ENCODE data around the gene SLC30A10. TPM values are rescaled to one million over a fixed set of nuclear protein-coding genes. Genes with fewer than 3 reads are reported as not detected.

The SLC30A10 gene
- total RNA-seq, 2 experiments from 2014 or later: not detected

DNA sequence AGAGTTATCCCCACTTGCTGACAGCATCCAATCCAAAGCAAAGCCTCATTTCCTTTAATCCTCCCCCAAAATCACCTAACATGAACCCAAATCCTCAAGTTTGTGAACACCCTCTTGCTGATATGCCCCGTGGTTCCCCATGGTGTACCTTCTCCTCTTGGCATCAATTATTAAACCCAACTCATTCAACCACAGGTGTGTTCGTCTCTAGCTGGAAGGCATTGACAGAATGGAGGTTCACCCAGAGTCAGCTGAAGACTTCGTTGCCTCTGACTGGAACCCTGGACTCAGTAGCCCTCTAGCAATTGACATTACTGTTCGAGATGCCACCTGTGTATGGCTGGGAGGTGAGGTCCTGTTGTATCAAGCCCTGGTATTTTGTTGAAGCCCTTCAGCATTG is 22.8 kb downstream of the SLC30A10 start:
- Histone ChIP-seq H3K4me1 (ENCODE audit: insufficient read depth, low read length) (no peaks in the 10 kb centered on the region), H3K27me3 (ENCODE audit: control insufficient read depth in 1 of 2, insufficient read depth in 2 of 2, low read length in 2 of 2) (no peaks in the 10 kb centered on the region), H3K9me3 (ENCODE audit: control insufficient read depth in 1 of 2, insufficient read depth in 1 of 2, low read length in 2 of 2) (no peaks in the 10 kb centered on the region), H3K27ac (ENCODE audit: low read depth in 1 of 2, low read length in 2 of 2) (no peak overlapping the region), H3K36me3 (ENCODE audit: insufficient read depth, low read length) (no peaks in the 10 kb centered on the region), H3K4me3 (ENCODE audit: low read length) (no peak overlapping the region)
- H3K27ac Mint-ChIP-seq: no peak overlapping the region
- H3K36me3 Mint-ChIP-seq (ENCODE audit: low read depth): no peaks in the 10 kb centered on the region
- intact Hi-C loops (cut with DNase I, micrococcal nuclease): no loop called here
- no peaks in the 10 kb centered on the region for H3K4me1 Mint-ChIP-seq (ENCODE audit: low read depth)
- H3K4me3 Mint-ChIP-seq: no peak overlapping the region
- H3K27me3 Mint-ChIP-seq: peaks cover 18% of the 10 kb centered on the region
- POLR2A ChIA-PET: no interaction called here
- no peak for DNase-seq
- TF ChIP-seq, protein P1, sequence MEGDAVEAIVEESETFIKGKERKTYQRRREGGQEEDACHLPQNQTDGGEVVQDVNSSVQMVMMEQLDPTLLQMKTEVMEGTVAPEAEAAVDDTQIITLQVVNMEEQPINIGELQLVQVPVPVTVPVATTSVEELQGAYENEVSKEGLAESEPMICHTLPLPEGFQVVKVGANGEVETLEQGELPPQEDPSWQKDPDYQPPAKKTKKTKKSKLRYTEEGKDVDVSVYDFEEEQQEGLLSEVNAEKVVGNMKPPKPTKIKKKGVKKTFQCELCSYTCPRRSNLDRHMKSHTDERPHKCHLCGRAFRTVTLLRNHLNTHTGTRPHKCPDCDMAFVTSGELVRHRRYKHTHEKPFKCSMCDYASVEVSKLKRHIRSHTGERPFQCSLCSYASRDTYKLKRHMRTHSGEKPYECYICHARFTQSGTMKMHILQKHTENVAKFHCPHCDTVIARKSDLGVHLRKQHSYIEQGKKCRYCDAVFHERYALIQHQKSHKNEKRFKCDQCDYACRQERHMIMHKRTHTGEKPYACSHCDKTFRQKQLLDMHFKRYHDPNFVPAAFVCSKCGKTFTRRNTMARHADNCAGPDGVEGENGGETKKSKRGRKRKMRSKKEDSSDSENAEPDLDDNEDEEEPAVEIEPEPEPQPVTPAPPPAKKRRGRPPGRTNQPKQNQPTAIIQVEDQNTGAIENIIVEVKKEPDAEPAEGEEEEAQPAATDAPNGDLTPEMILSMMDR (IDR thresholded peaks at IDR 0.05): no peak
- no peak for ATAC-seq (ENCODE audit: poor library complexity)
- no peaks in the 10 kb centered on the region for H3K9me3 Mint-ChIP-seq
- CTCF ChIA-PET: no interaction called here

DNA sequence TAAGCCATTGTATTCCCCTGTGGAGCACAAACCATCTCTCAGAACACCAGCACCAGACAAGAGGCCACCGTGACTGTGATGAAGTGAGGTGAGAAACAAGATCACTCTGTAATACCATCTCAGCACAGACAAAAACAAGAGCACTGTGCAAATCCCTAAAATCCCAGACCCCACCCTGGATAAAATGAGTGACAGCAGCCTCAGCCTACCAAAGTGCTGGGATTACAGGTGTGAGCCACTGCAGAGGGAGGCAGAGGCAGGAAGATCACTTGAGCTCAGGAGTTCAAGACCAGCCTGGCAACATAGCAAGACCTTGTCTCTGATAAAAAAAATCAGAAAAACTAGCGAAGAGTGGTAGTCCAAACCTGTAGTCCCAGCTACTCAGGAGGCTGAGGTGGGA is 23.4 kb downstream of the SLC30A10 start:
- ATAC-seq (ENCODE audit: poor library complexity): no peak
- Histone ChIP-seq H3K36me3 (ENCODE audit: insufficient read depth, low read length) (no peaks in the 10 kb centered on the region), H3K27ac (ENCODE audit: low read depth in 1 of 2, low read length in 2 of 2) (no peak overlapping the region), H3K27me3 (ENCODE audit: control insufficient read depth in 1 of 2, insufficient read depth in 2 of 2, low read length in 2 of 2) (no peaks in the 10 kb centered on the region), H3K4me1 (ENCODE audit: insufficient read depth, low read length) (no peaks in the 10 kb centered on the region), H3K4me3 (ENCODE audit: low read length) (no peak overlapping the region), H3K9me3 (ENCODE audit: control insufficient read depth in 1 of 2, insufficient read depth in 1 of 2, low read length in 2 of 2) (no peaks in the 10 kb centered on the region)
- intact Hi-C loops (cut with DNase I, micrococcal nuclease): no loop called here
- no peaks in the 10 kb centered on the region for H3K9me3 Mint-ChIP-seq
- H3K36me3 Mint-ChIP-seq (ENCODE audit: low read depth): no peaks in the 10 kb centered on the region
- POLR2A ChIA-PET: no interaction called here
- no peaks in the 10 kb centered on the region for H3K4me1 Mint-ChIP-seq (ENCODE audit: low read depth)
- H3K4me3 Mint-ChIP-seq: no peak overlapping the region
- H3K27ac Mint-ChIP-seq: no peak overlapping the region
- no peak for DNase-seq
- CTCF ChIA-PET: interaction anchor here (0.7 kb wide), 1 partner anchor 511 kb away, joined by 3 read pairs; no protein-coding TSS in a partner anchor
- peaks cover 18% of the 10 kb centered on the region for H3K27me3 Mint-ChIP-seq
- TF ChIP-seq, protein P1 (IDR thresholded peaks at IDR 0.05): no peak

DNA sequence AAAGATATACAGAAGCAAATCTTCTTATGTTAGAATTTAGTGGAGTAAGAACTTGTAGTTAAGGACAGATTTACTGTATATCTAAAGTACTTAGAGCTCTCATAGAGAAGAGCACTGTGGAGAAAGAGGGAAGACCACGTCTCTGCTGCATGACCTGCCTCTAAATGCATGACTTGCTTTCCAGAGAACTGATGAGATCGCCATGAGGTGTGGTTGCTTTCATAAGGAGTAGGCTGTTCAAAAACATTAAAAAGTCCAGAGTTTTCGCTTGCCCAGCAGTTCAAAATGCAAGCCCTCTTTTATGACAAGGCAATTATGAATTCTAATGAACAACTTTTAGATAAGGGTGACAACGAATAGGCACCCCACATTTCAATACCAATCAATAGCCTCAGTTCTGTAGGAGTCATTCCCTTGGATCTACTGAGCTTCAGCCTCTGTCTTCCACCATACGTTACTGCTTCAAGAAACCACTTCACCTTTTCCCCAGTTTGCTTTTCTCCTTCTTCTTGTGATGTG is 24.9 kb downstream of the SLC30A10 start:
- POLR2A ChIA-PET: no interaction called here
- Mint-ChIP-seq H3K27me3 (peaks cover 9% of the 10 kb centered on the region), H3K36me3 (ENCODE audit: low read depth) (no peaks in the 10 kb centered on the region), H3K9me3 (no peaks in the 10 kb centered on the region), H3K27ac (no peak overlapping the region), H3K4me3 (no peak overlapping the region), H3K4me1 (ENCODE audit: low read depth) (no peaks in the 10 kb centered on the region)
- no peak overlapping the region for H3K4me3 ChIP-seq (ENCODE audit: low read length)
- no peak overlapping the region for H3K27ac ChIP-seq (ENCODE audit: low read depth in 1 of 2, low read length in 2 of 2)
- no peaks in the 10 kb centered on the region for H3K36me3 ChIP-seq (ENCODE audit: insufficient read depth, low read length)
- CTCF ChIA-PET: no interaction called here
- H3K9me3 ChIP-seq (ENCODE audit: control insufficient read depth in 1 of 2, insufficient read depth in 1 of 2, low read length in 2 of 2): no peaks in the 10 kb centered on the region
- no peak for DNase-seq
- no peak for ATAC-seq (ENCODE audit: poor library complexity)
- H3K4me1 ChIP-seq (ENCODE audit: insufficient read depth, low read length): no peaks in the 10 kb centered on the region
- no peaks in the 10 kb centered on the region for H3K27me3 ChIP-seq (ENCODE audit: control insufficient read depth in 1 of 2, insufficient read depth in 2 of 2, low read length in 2 of 2)
- TF ChIP-seq, protein P1 (IDR thresholded peaks at IDR 0.05): no peak
- intact Hi-C loops (cut with DNase I, micrococcal nuclease): no loop called here

Measured in CD4-positive, alpha-beta T cell (primary cell).